HUES6 (cell line): ENCODE measurements around the gene ZEB2.

Experiments
- H3K27ac ChIP-seq: 2 replicates; pipeline ENCODE4 v1.7.0; 2013; ENCODE audit warnings: low read depth, mild to moderate bottlenecking, low read length, inconsistent platforms
- H3K27me3 ChIP-seq: 2 replicates; pipeline ENCODE4 v1.6.1; 2013; ENCODE audit warnings: low read length; ENCODE audit not compliant: control insufficient read depth, insufficient read depth
- H3K36me3 ChIP-seq: 2 replicates; pipeline ENCODE4 v1.6.1; 2013; ENCODE audit warnings: low read length; ENCODE audit not compliant: control insufficient read depth, insufficient read depth
- H3K4me1 ChIP-seq: 2 replicates; pipeline ENCODE4 v1.6.1; 2013; ENCODE audit warnings: low read length; ENCODE audit not compliant: control insufficient read depth, insufficient read depth
- H3K4me3 ChIP-seq: 2 replicates; pipeline ENCODE4 v1.5.1; 2013; ENCODE audit warnings: low read depth, low read length
- H3K9ac ChIP-seq: one replicate; pipeline ENCODE4 v1.6.1; 2013; ENCODE audit warnings: mild to moderate bottlenecking, low read length
- H3K9me3 ChIP-seq: 2 replicates; pipeline ENCODE4 v1.6.1; 2013; ENCODE audit warnings: low read depth, low read length; ENCODE audit not compliant: control insufficient read depth, insufficient read depth

ZEB2 gene

GRCh38 chr2:144519934-144520731 lies at the start of gene ZEB2:
Gene ZEB2, minus strand, starts transcription at chr2:144520119. Its CDS starts 2,769 bp downstream, at chr2:144517350.
- Histone ChIP-seq H3K9me3 (no peaks in the 10 kb centered on the region), H3K4me3 (peak within 1 kb of the TSS; percentile 87), H3K36me3 (no peaks in the 10 kb centered on the region), H3K27ac (no peak within 1 kb of the TSS), H3K27me3 (peaks cover 75% of the 10 kb centered on the region), H3K9ac (peak within 1 kb of the TSS; percentile 92), H3K4me1 (peaks cover 30% of the 10 kb centered on the region)

GRCh38 chr2:144567745-144568144 lies 47.8 kb upstream of the ZEB2 start:
- no peak overlapping the region for H3K9ac ChIP-seq
- no peaks in the 10 kb centered on the region for H3K27me3 ChIP-seq
- no peak overlapping the region for H3K27ac ChIP-seq
- H3K4me1 ChIP-seq = peaks cover 27% of the 10 kb centered on the region
- H3K36me3 ChIP-seq = no peaks in the 10 kb centered on the region
- H3K9me3 ChIP-seq = no peaks in the 10 kb centered on the region
- peak overlapping the region; percentile 14 for H3K4me3 ChIP-seq

GRCh38 chr2:144566448-144566847 lies 46.5 kb upstream of the ZEB2 start:
- no peak overlapping the region for H3K9ac ChIP-seq
- no peak overlapping the region for H3K27ac ChIP-seq
- H3K36me3 ChIP-seq = no peaks in the 10 kb centered on the region
- H3K9me3 ChIP-seq = no peaks in the 10 kb centered on the region
- H3K4me3 ChIP-seq = no peak overlapping the region
- H3K27me3 ChIP-seq = no peaks in the 10 kb centered on the region
- peaks cover 27% of the 10 kb centered on the region for H3K4me1 ChIP-seq

GRCh38 chr2:144560251-144560650 lies 40.3 kb upstream of the ZEB2 start:
- H3K27ac ChIP-seq = no peak overlapping the region
- no peak overlapping the region for H3K4me3 ChIP-seq
- H3K4me1 ChIP-seq = no peaks in the 10 kb centered on the region
- no peak overlapping the region for H3K9ac ChIP-seq
- H3K36me3 ChIP-seq = no peaks in the 10 kb centered on the region
- no peaks in the 10 kb centered on the region for H3K9me3 ChIP-seq
- H3K27me3 ChIP-seq = no peaks in the 10 kb centered on the region

GRCh38 chr2:144559681-144560080 lies 39.8 kb upstream of the ZEB2 start:
- Histone ChIP-seq H3K27me3 (no peaks in the 10 kb centered on the region), H3K9ac (no peak overlapping the region), H3K9me3 (no peaks in the 10 kb centered on the region), H3K4me3 (no peak overlapping the region), H3K4me1 (no peaks in the 10 kb centered on the region), H3K27ac (no peak overlapping the region), H3K36me3 (no peaks in the 10 kb centered on the region)

GRCh38 chr2:144559242-144559641 lies 39.3 kb upstream of the ZEB2 start:
- H3K36me3 ChIP-seq = no peaks in the 10 kb centered on the region
- no peak overlapping the region for H3K27ac ChIP-seq
- H3K4me1 ChIP-seq = peaks cover under 1% of the 10 kb centered on the region; the same call in 1 of the 2 replicates
- H3K27me3 ChIP-seq = no peaks in the 10 kb centered on the region
- no peaks in the 10 kb centered on the region for H3K9me3 ChIP-seq
- H3K4me3 ChIP-seq = no peak overlapping the region
- H3K9ac ChIP-seq = no peak overlapping the region

- H3K27ac ChIP-seq = no peak overlapping the region
- H3K4me1 ChIP-seq = peaks cover 13% of the 10 kb centered on the region
- no peaks in the 10 kb centered on the region for H3K9me3 ChIP-seq
- H3K36me3 ChIP-seq = no peaks in the 10 kb centered on the region
- H3K9ac ChIP-seq = no peak overlapping the region
- no peaks in the 10 kb centered on the region for H3K27me3 ChIP-seq
- H3K4me3 ChIP-seq = no peak overlapping the region
Measured at GRCh38 chr2:144554492-144555210, 34.7 kb upstream of the ZEB2 start.

GRCh38 chr2:144553379-144553778 lies 33.5 kb upstream of the ZEB2 start:
- Histone ChIP-seq H3K4me1 (peaks cover 13% of the 10 kb centered on the region), H3K4me3 (no peak overlapping the region), H3K36me3 (no peaks in the 10 kb centered on the region), H3K9ac (no peak overlapping the region), H3K27ac (no peak overlapping the region), H3K27me3 (no peaks in the 10 kb centered on the region), H3K9me3 (no peaks in the 10 kb centered on the region)

GRCh38 chr2:144552821-144553220 lies 32.9 kb upstream of the ZEB2 start:
- no peaks in the 10 kb centered on the region for H3K27me3 ChIP-seq
- no peaks in the 10 kb centered on the region for H3K9me3 ChIP-seq
- no peak overlapping the region for H3K4me3 ChIP-seq
- no peak overlapping the region for H3K9ac ChIP-seq
- peaks cover 13% of the 10 kb centered on the region for H3K4me1 ChIP-seq
- H3K27ac ChIP-seq = no peak overlapping the region
- H3K36me3 ChIP-seq = no peaks in the 10 kb centered on the region

- H3K27ac ChIP-seq = no peak overlapping the region
- no peaks in the 10 kb centered on the region for H3K27me3 ChIP-seq
- H3K9me3 ChIP-seq = no peaks in the 10 kb centered on the region
- no peaks in the 10 kb centered on the region for H3K36me3 ChIP-seq
- H3K4me1 ChIP-seq = peaks cover 13% of the 10 kb centered on the region
- no peak overlapping the region for H3K9ac ChIP-seq
- H3K4me3 ChIP-seq = no peak overlapping the region
Measured at GRCh38 chr2:144550911-144551310, 31.0 kb upstream of the ZEB2 start.

GRCh38 chr2:144550084-144550483 lies 30.2 kb upstream of the ZEB2 start:
- H3K36me3 ChIP-seq = no peaks in the 10 kb centered on the region
- H3K27ac ChIP-seq = no peak overlapping the region
- H3K4me3 ChIP-seq = no peak overlapping the region
- peaks cover 13% of the 10 kb centered on the region for H3K4me1 ChIP-seq
- H3K9ac ChIP-seq = no peak overlapping the region
- H3K9me3 ChIP-seq = no peaks in the 10 kb centered on the region
- no peaks in the 10 kb centered on the region for H3K27me3 ChIP-seq
